H9 (cell line): ENCODE data around the gene GPR84. TPM values are rescaled to one million over a fixed set of nuclear protein-coding genes. Genes with fewer than 3 reads are reported as not detected.

Experiments
- DNase-seq: peaks from one replicate; pipeline ENCODE4 v3.0.0-alpha.2; 2017
- H2AFZ ChIP-seq: one replicate; pipeline ENCODE4 v1.6.1; 2013; ENCODE audit warnings: mild to moderate bottlenecking, low read length, control low read depth, moderate library complexity
- H2AK5ac ChIP-seq: 2 replicates; pipeline ENCODE4 v1.6.1; 2013; ENCODE audit warnings: low read length, control low read depth, mixed read lengths; ENCODE audit not compliant: insufficient read length
- H2BK120ac ChIP-seq: one replicate; pipeline ENCODE4 v1.6.1; 2013; ENCODE audit warnings: low read depth, mild to moderate bottlenecking, low read length, control low read depth, inconsistent platforms; ENCODE audit not compliant: poor library complexity, severe bottlenecking
- H2BK12ac ChIP-seq: 2 replicates; pipeline ENCODE4 v1.6.1; 2013; ENCODE audit warnings: low read length, control low read depth, mixed read lengths, low read depth; ENCODE audit not compliant: insufficient read length
- H2BK15ac ChIP-seq: 2 replicates; pipeline ENCODE4 v1.6.1; 2013; ENCODE audit warnings: low read depth, low read length, control low read depth
- H2BK20ac ChIP-seq: one replicate; pipeline ENCODE4 v1.6.1; 2013; ENCODE audit warnings: low read depth, mild to moderate bottlenecking, low read length, control low read depth, inconsistent platforms; ENCODE audit not compliant: poor library complexity, severe bottlenecking
- H2BK5ac ChIP-seq: 2 replicates; pipeline ENCODE4 v1.6.1; 2013; ENCODE audit warnings: low read length, control low read depth, mixed read lengths; ENCODE audit not compliant: insufficient read length
- H3K14ac ChIP-seq: 2 replicates; pipeline ENCODE4 v1.6.1; 2013; ENCODE audit warnings: low read length, control low read depth; ENCODE audit not compliant: insufficient read depth
- H3K18ac ChIP-seq: 2 replicates; pipeline ENCODE4 v1.6.1; 2013; ENCODE audit warnings: low read depth, mild to moderate bottlenecking, mixed read lengths, low read length, control low read depth; ENCODE audit not compliant: insufficient read length
- H3K23ac ChIP-seq: 2 replicates; pipeline ENCODE4 v1.6.1; 2013; ENCODE audit warnings: low read length, control low read depth, mixed read lengths, low read depth; ENCODE audit not compliant: insufficient read length
- H3K23me2 ChIP-seq: 2 replicates; pipeline ENCODE4 v1.6.1; 2013; ENCODE audit warnings: low read depth, mild to moderate bottlenecking, mixed read lengths, low read length, control low read depth; ENCODE audit not compliant: insufficient read length, poor library complexity, severe bottlenecking
- H3K27ac ChIP-seq: 2 replicates; pipeline ENCODE4 v1.5.1; 2013; ENCODE audit warnings: low read length, control low read depth, mixed read lengths, low read depth; ENCODE audit not compliant: insufficient read length
- H3K27me3 ChIP-seq: 2 replicates; pipeline ENCODE4 v1.6.1; 2013; ENCODE audit warnings: low read length, control low read depth, inconsistent platforms; ENCODE audit not compliant: insufficient read depth
- H3K4ac ChIP-seq: 2 replicates; pipeline ENCODE4 v1.6.1; 2013; ENCODE audit warnings: low read depth, mild to moderate bottlenecking, control low read depth, inconsistent platforms, low read length, moderate library complexity
- H3K4me1 ChIP-seq: 2 replicates; pipeline ENCODE4 v1.6.1; 2013; ENCODE audit warnings: low read length, control low read depth, inconsistent platforms; ENCODE audit not compliant: insufficient read depth
- H3K4me2 ChIP-seq: 2 replicates; pipeline ENCODE4 v1.6.1; 2013; ENCODE audit warnings: low read length, control low read depth, mixed read lengths; ENCODE audit not compliant: insufficient read length, insufficient read depth
- H3K56ac ChIP-seq: 2 replicates; pipeline ENCODE4 v1.6.1; 2013; ENCODE audit warnings: low read depth, mild to moderate bottlenecking, mixed read lengths, low read length, control low read depth; ENCODE audit not compliant: insufficient read length
- H3K79me1 ChIP-seq: 2 replicates; pipeline ENCODE4 v1.6.1; 2013; ENCODE audit warnings: low read depth, mild to moderate bottlenecking, moderate library complexity, low read length, control low read depth, inconsistent platforms; ENCODE audit not compliant: insufficient read depth, poor library complexity, severe bottlenecking
- H3K79me2 ChIP-seq: 2 replicates; pipeline ENCODE4 v1.6.1; 2013; ENCODE audit warnings: low read length, control low read depth, inconsistent platforms; ENCODE audit not compliant: insufficient read depth
- H3K9ac ChIP-seq: 2 replicates; pipeline ENCODE4 v1.6.1; 2013; ENCODE audit warnings: low read length, control low read depth, mixed read lengths; ENCODE audit not compliant: insufficient read length; ENCODE audit errors: extremely low read depth
- H3K9me3 ChIP-seq: one replicate; pipeline ENCODE4 v1.6.1; 2013; ENCODE audit warnings: low read depth, low read length, inconsistent platforms; ENCODE audit not compliant: control insufficient read depth
- H3T11ph ChIP-seq: one replicate; pipeline ENCODE4 v1.6.1; 2013; ENCODE audit warnings: mild to moderate bottlenecking, low read length, control low read depth, inconsistent platforms
- H4K20me1 ChIP-seq: one replicate; pipeline ENCODE4 v1.6.1; 2013; ENCODE audit not compliant: control insufficient read depth, insufficient read length, insufficient read depth
- H4K5ac ChIP-seq: 2 replicates; pipeline ENCODE4 v1.6.1; 2013; ENCODE audit warnings: low read depth, mild to moderate bottlenecking, mixed read lengths, low read length, control low read depth; ENCODE audit not compliant: insufficient read length
- H4K8ac ChIP-seq: replicated peaks from 2 replicates; pipeline ENCODE4 v1.6.1; 2013; ENCODE audit warnings: low read length, control low read depth, mixed read lengths, low read depth; ENCODE audit not compliant: insufficient read length
- H4K91ac ChIP-seq: 2 replicates; pipeline ENCODE4 v1.6.1; 2013; ENCODE audit warnings: low read depth, mild to moderate bottlenecking, moderate library complexity, mixed read lengths, low read length, control low read depth; ENCODE audit not compliant: insufficient read length
- H3K27ac Mint-ChIP-seq, 3 experiments: 2 replicates in 2 of 3; 3 replicates in 1 of 3; pipeline ENCODE4 v1.8.0; 2020 to 2021; ENCODE audit warnings: mixed read lengths in 3 of 3, mild to moderate bottlenecking in 1 of 3, moderate library complexity in 1 of 3
- H3K27me3 Mint-ChIP-seq: 2 replicates; pipeline ENCODE4 v1.8.0; 2021; ENCODE audit warnings: low read depth, mild to moderate bottlenecking, moderate library complexity, mixed read lengths
- H3K36me3 Mint-ChIP-seq, 3 experiments: 2 replicates in 2 of 3; 3 replicates in 1 of 3; pipeline ENCODE4 v1.8.0; 2020 to 2021; ENCODE audit warnings: low read depth in 3 of 3, mixed read lengths in 3 of 3; ENCODE audit not compliant: insufficient read depth in 1 of 3
- H3K4me1 Mint-ChIP-seq, 2 experiments: 2 replicates each; pipeline ENCODE4 v1.8.0; 2020; ENCODE audit warnings: mixed read lengths in 2 of 2
- H3K4me3 Mint-ChIP-seq, 2 experiments: 2 replicates in 1 of 2; 3 replicates in 1 of 2; pipeline ENCODE4 v1.8.0; 2020 to 2021; ENCODE audit warnings: mild to moderate bottlenecking in 2 of 2, mixed read lengths in 2 of 2, moderate library complexity in 1 of 2
- H3K9me3 Mint-ChIP-seq, 2 experiments: 2 replicates in 1 of 2; 3 replicates in 1 of 2; pipeline ENCODE4 v1.8.0; 2020; ENCODE audit warnings: mild to moderate bottlenecking in 2 of 2, mixed read lengths in 2 of 2, moderate library complexity in 1 of 2
- CTCF ChIP-seq: fragments of 200-600 bp; sonication (generic); conservative IDR thresholded peaks from 3 replicates; pipeline ENCODE4 v1.8.0; 2021; ENCODE audit warnings: antibody characterized with exemption, mild to moderate bottlenecking
- WGBS: extraction: QIAGEN DNeasy Blood & Tissue Kit; methylation state at CpG from one replicate; pipeline ENCODE4 v1.1.7; 2013; ENCODE audit warnings: missing lambda C conversion rate, low lambda C conversion rate, mixed read lengths; ENCODE audit not compliant: insufficient read length; ENCODE audit errors: extremely low coverage; 5-methylcytosine and 5-hydroxymethylcytosine counted together
- total RNA-seq: library from RNA; stranded (reverse); gene quantifications from 2 replicates; pipeline ENCODE4 v1.2.1, GENCODE V29; 2021

The GPR84 gene
- total RNA-seq, 1 experiment from 2014 or later, result not detected

GRCh38 chr12:54389134-54389508 is 24.8 kb upstream of the GPR84 start:
- Histone ChIP-seq H3T11ph (no peak overlapping the region), H3K4ac (no peak overlapping the region), H2AFZ (no peak overlapping the region), H3K23ac (no peak overlapping the region), H3K18ac (no peak overlapping the region), H3K27ac (no peak overlapping the region), H3K4me2 (no peak overlapping the region), H3K4me1 (peaks cover 31% of the 10 kb centered on the region), H3K9me3 (no peaks in the 10 kb centered on the region), H4K20me1 (no peaks in the 10 kb centered on the region), H4K91ac (no peak overlapping the region), H4K5ac (no peak overlapping the region), H3K14ac (no peak overlapping the region), H3K9ac (no peak overlapping the region), H2BK5ac (no peak overlapping the region), H2AK5ac (no peak overlapping the region), H3K27me3 (no peaks in the 10 kb centered on the region), H2BK120ac (no peak overlapping the region), H3K79me1 (no peaks in the 10 kb centered on the region), H4K8ac (no peak overlapping the region), H2BK15ac (no peak overlapping the region), H3K79me2 (no peaks in the 10 kb centered on the region; the same call in 1 of the 2 replicates), H2BK12ac (no peak overlapping the region), H3K23me2 (peaks cover 26% of the 10 kb centered on the region), H3K56ac (no peak overlapping the region), H2BK20ac (no peak overlapping the region)
- H3K36me3 Mint-ChIP-seq, result peaks cover 0 to 1% (median 0%) of the 10 kb centered on the region in 3 experiments; a peak in 1 of 7 replicates
- no peaks in the 10 kb centered on the region for H3K9me3 Mint-ChIP-seq
- H3K27me3 Mint-ChIP-seq, result peaks cover 19% of the 10 kb centered on the region
- no peak overlapping the region for H3K27ac Mint-ChIP-seq
- H3K4me1 Mint-ChIP-seq, result peaks cover 80 to 84% of the 10 kb centered on the region in 2 experiments
- H3K4me3 Mint-ChIP-seq, result no peak overlapping the region
- no CpG with 5 or more reads among the region's 3 CpGs for WGBS
- no peak for TF ChIP-seq CTCF
- DNase-seq, result no peak
